Measurements from ENCODE around the gene CDKN1A. TPM values are rescaled to one million over a fixed set of nuclear protein-coding genes. Genes with fewer than 3 reads are reported as not detected.

Gene CDKN1A
- total RNA-seq, 4 donors from 2014 or later: 41.0 to 64.5 (median 61.8) TPM

GRCh38 chr6:36656441-36656840, 22.1 kb upstream of the CDKN1A start:
- H3K4me1 ChIP-seq: peaks cover 6 to 9% of the 10 kb centered on the region in 2 donors
- WGBS, 2 donors: 71 to 79% methylated on average over 5 of the region's 5 CpGs
- intact Hi-C loops (cut with DNase I): no loop called here
- H3K27ac ChIP-seq: no peak overlapping the region
- no peaks in the 10 kb centered on the region for H3K27me3 ChIP-seq
- TF ChIP-seq CTCF (IDR thresholded peaks at IDR 0.05): no peak
- TF ChIP-seq POLR2A (IDR thresholded peaks at IDR 0.05): no peak
- no peak overlapping the region for H3K4me3 ChIP-seq (replicated peaks in 1 of 3)
- no peak for DNase-seq
- H3K9me3 ChIP-seq: no peaks in the 10 kb centered on the region
- no peaks in the 10 kb centered on the region for H3K36me3 ChIP-seq

DNA sequence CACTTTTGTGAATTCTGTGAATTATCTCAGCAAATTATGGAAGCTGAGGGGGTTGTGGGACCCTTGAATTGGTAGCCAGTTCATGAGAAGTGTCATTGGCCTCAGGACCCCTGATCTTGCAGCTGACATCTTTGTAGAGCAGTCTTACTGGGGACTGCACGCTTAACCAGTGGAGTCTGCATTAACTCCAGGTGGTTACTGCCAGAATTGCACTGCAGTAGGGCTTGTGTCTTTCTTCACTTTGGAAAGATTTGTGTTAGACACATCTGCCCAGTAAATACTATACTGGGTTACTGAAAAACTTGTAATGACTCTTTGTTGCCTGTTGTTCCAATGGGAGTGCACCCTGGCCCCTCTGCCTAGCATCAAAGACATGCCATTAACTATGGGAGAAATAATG, 21.2 kb upstream of the CDKN1A start:
- DNase-seq: no peak
- TF ChIP-seq POLR2A (IDR thresholded peaks at IDR 0.05): no peak
- no peak for TF ChIP-seq CTCF (IDR thresholded peaks at IDR 0.05)
- no peak overlapping the region for H3K4me3 ChIP-seq (replicated peaks in 1 of 3)
- H3K27ac ChIP-seq: no peak overlapping the region
- intact Hi-C loops (cut with DNase I): no loop called here
- no peaks in the 10 kb centered on the region for H3K27me3 ChIP-seq
- peaks cover 6 to 9% of the 10 kb centered on the region in 2 donors for H3K4me1 ChIP-seq
- H3K9me3 ChIP-seq: no peaks in the 10 kb centered on the region
- no peaks in the 10 kb centered on the region for H3K36me3 ChIP-seq
- WGBS, 2 donors: 90 to 100% methylated on average over 1 of the region's 1 CpG

- H3K4me3 ChIP-seq (replicated peaks in 1 of 3): no peak overlapping the region
- H3K4me1 ChIP-seq: peaks cover 6 to 9% of the 10 kb centered on the region in 2 donors
- no peak overlapping the region for H3K27ac ChIP-seq
- WGBS, 2 donors: 84 to 88% methylated on average over 1 of the region's 1 CpG
- no peaks in the 10 kb centered on the region for H3K9me3 ChIP-seq
- H3K27me3 ChIP-seq: no peaks in the 10 kb centered on the region
- H3K36me3 ChIP-seq: no peaks in the 10 kb centered on the region
- no peak for TF ChIP-seq POLR2A (IDR thresholded peaks at IDR 0.05)
- no peak for TF ChIP-seq CTCF (IDR thresholded peaks at IDR 0.05)
- no peak for DNase-seq
- intact Hi-C loops (cut with DNase I): no loop called here
These were observed 20.5 kb upstream of the CDKN1A start for GRCh38 chr6:36657942-36658544.

GRCh38 chr6:36659271-36659670, 19.2 kb upstream of the CDKN1A start:
- Histone ChIP-seq H3K4me3 (replicated peaks in 1 of 3) (no peak overlapping the region), H3K9me3 (no peaks in the 10 kb centered on the region), H3K27me3 (no peaks in the 10 kb centered on the region), H3K36me3 (no peaks in the 10 kb centered on the region), H3K4me1 (peaks cover 6 to 9% of the 10 kb centered on the region in 2 donors), H3K27ac (no peak overlapping the region)
- WGBS, 2 donors: 57 to 79% methylated on average over 1 of the region's 1 CpG
- intact Hi-C loops (cut with DNase I): no loop called here
- no peak for DNase-seq
- TF ChIP-seq POLR2A (IDR thresholded peaks at IDR 0.05) (no peak), CTCF (IDR thresholded peaks at IDR 0.05) (no peak)

DNA sequence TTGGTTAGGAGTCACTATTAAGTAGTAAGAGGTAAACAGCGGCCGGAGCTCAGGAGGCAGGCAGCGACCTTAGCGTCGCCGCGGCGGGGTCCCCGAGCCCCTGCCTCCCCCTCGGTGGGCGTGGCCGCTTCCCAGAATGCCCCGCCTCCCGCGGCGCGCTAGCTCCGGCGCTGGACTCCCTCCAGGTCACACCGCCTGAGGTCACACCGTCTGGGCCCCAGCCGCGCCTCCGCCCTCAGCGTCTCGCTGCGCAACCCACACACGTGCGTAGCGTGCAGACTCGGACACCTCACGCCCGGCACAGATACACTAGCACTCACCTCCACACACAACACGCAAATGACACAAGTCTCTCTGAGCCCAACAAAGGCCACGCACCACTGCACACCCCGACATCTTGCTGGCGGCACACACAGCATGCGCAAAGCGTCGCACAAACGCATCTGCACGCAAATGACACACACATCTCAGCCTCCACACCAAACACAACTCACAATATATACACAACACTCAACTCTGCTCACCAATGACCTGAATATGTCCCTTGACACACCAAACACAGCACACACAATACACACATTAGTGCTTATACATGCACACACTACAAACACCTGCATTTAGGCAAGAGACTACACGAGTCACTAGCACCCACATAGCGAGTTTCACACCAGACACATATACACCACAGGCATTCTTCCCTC, 17.6 kb upstream of the CDKN1A start:
- 22 to 45% methylated on average over 20 to 42 of the region's 44 CpGs for WGBS, 2 donors
- no peak overlapping the region for H3K4me3 ChIP-seq (replicated peaks in 1 of 3)
- no peaks in the 10 kb centered on the region for H3K36me3 ChIP-seq
- no peak overlapping the region for H3K27ac ChIP-seq
- intact Hi-C loops (cut with DNase I): no loop called here
- no peaks in the 10 kb centered on the region for H3K27me3 ChIP-seq
- DNase-seq: peak; percentile 59 to 68
- TF ChIP-seq POLR2A (IDR thresholded peaks at IDR 0.05): no peak
- H3K9me3 ChIP-seq: no peaks in the 10 kb centered on the region
- peaks cover 6 to 9% of the 10 kb centered on the region in 2 donors for H3K4me1 ChIP-seq
